Kidney (tissue), 14 donors: ENCODE data around the gene GRWD1. TPM values are rescaled to one million over a fixed set of nuclear protein-coding genes. Genes with fewer than 3 reads are reported as not detected.
"Not testable (repeated sequence)": the region's sequence is repeated elsewhere in the genome, so short reads cannot be mapped to it uniquely, and the experiment has no call there.

ENCODE experiments used
- DNase-seq, 5 donors: peaks; one replicate each; pipeline ENCODE4 v3.0.0-alpha.2; 2013 to 2020
- FAIRE-seq: peaks from 2 replicates; lab custom pipeline; 2012; peaks lifted over from hg19 to GRCh38; lab: Jason Lieb, UNC
- H3K27ac ChIP-seq, 2 donors: one replicate each; pipeline ENCODE4 v1.7.0; 2013; ENCODE audit warnings: low read depth in 2 of 2, low read length in 2 of 2, inconsistent platforms in 1 of 2
- H3K27me3 ChIP-seq: one replicate; pipeline ENCODE4 v1.7.1; 2013; ENCODE audit warnings: low read length, inconsistent platforms; ENCODE audit not compliant: control insufficient read depth, insufficient read depth
- H3K36me3 ChIP-seq, 3 donors: one replicate each; pipeline versions ENCODE4 v1.7.0 to v1.7.1; 2013; ENCODE audit warnings: low read length in 3 of 3, control low read depth in 1 of 3, inconsistent platforms in 1 of 3; ENCODE audit not compliant: insufficient read depth in 3 of 3, control insufficient read depth in 2 of 3
- H3K4me1 ChIP-seq, 3 donors: one replicate each; pipeline versions ENCODE4 v1.7.0 to v1.7.1; 2013; ENCODE audit warnings: low read length in 3 of 3, inconsistent platforms in 1 of 3, low read depth in 1 of 3; ENCODE audit not compliant: control insufficient read depth in 2 of 3, insufficient read depth in 2 of 3
- H3K4me3 ChIP-seq, 3 donors: one replicate each; pipeline versions ENCODE4 v1.7.0 to v1.8.1; 2013; ENCODE audit warnings: low read length in 3 of 3, control low read depth in 1 of 3, inconsistent platforms in 1 of 3
- H3K9ac ChIP-seq, 3 donors: one replicate each; pipeline versions ENCODE4 v1.7.0 to v1.7.1; 2013; ENCODE audit warnings: low read length in 3 of 3, control low read depth in 1 of 3, inconsistent platforms in 1 of 3
- H3K9me3 ChIP-seq, 3 donors: one replicate each; pipeline versions ENCODE4 v1.7.0 to v1.7.1; 2013; ENCODE audit warnings: low read length in 3 of 3, control low read depth in 1 of 3, inconsistent platforms in 1 of 3; ENCODE audit not compliant: control insufficient read depth in 2 of 3, insufficient read depth in 1 of 3
- CTCF ChIP-seq: IDR thresholded peaks from 3 replicates; pipeline ENCODE4 v1.5.1; 2012; ENCODE audit warnings: mild to moderate bottlenecking, moderate library complexity, borderline replicate concordance; ENCODE audit not compliant: insufficient read depth; ENCODE audit errors: extremely low read depth
- intact Hi-C: fragments of 100-400 bp; cut with DNase I; formaldehyde crosslinking; loops from one replicate; pipeline ENCODE4 v1.11.1; 2022
- polyA plus RNA-seq: library from polyadenylated mRNA; stranded (reverse); fragments of 350-450 nt; fragmentation: Illumina TruSeq; extraction: RNeasy Lipid Tissue Mini Kit (QIAGEN cat#74804); gene quantifications from one replicate; pipeline ENCODE4 v1.2.3, GENCODE V29; 2014; ENCODE audit warnings: low read depth, low replicate concordance; ENCODE audit not compliant: insufficient read depth
- total RNA-seq: library from RNA; stranded (reverse); fragmentation: NEBNext Ultra II Directional; extraction: Animal tissue kit (Norgen Biotek cat#: 25700); gene quantifications from one replicate; pipeline ENCODE4 v1.2.1, GENCODE V29; 2021
- donor health status: control.
- donor health status: control.
- donor health status: control.
- donor health status: control.
- donor health status: control.
- donor health status: DM: yes; HTN: yes; CAD: no.
- donor health status: Normal renal cell carcinoma (clear cell type).

The GRWD1 gene
- total and polyA plus RNA-seq, 2 donors from 2014 or later = 19.0 to 34.0 TPM

- Histone ChIP-seq H3K27ac (no peak overlapping the region), H3K4me3 (no peak overlapping the region), H3K36me3 (no peaks in the 10 kb centered on the region), H3K27me3 (no peaks in the 10 kb centered on the region), H3K9me3 (no peaks in the 10 kb centered on the region), H3K9ac (no peak overlapping the region), H3K4me1 (peaks cover 0 to 8% (median 0%) of the 10 kb centered on the region in 3 donors)
- intact Hi-C loops = loop anchor here (10.0 kb wide), 1 partner anchor 100 kb away; no protein-coding TSS in a partner anchor
- DNase-seq (peak in 1 of 5 donors; percentile 54), FAIRE-seq (no peak)
- TF ChIP-seq CTCF = no peak
These were observed 39.3 kb downstream of the GRWD1 start for GRCh38 chr19:48484931-48485612.

- intact Hi-C loops = loop anchor here (10.0 kb wide), 1 partner anchor 98 kb away; no protein-coding TSS in a partner anchor
- FAIRE-seq, H3K4me1 ChIP-seq, H3K27ac ChIP-seq, H3K4me3 ChIP-seq, H3K9me3 ChIP-seq, DNase-seq, H3K9ac ChIP-seq, H3K36me3 ChIP-seq, H3K27me3 ChIP-seq: not testable (repeated sequence)
These were observed 40.9 kb downstream of the GRWD1 start for GRCh38 chr19:48486706-48487105.

- FAIRE-seq (no peak), DNase-seq (no peak)
- intact Hi-C loops = loop anchor here (10.0 kb wide), 1 partner anchor 97 kb away; no protein-coding TSS in a partner anchor
- Histone ChIP-seq H3K4me3 (no peak overlapping the region), H3K9me3 (no peaks in the 10 kb centered on the region), H3K9ac (no peak overlapping the region), H3K27ac (peak overlapping the region; percentile 8 to 48), H3K27me3 (no peaks in the 10 kb centered on the region), H3K36me3 (no peaks in the 10 kb centered on the region), H3K4me1 (peaks cover 0 to 3% (median 0%) of the 10 kb centered on the region in 3 donors)
- no peak for TF ChIP-seq CTCF
These were observed 41.8 kb downstream of the GRWD1 start for GRCh38 chr19:48487544-48487943.

GRCh38 chr19:48487948-48488347 lies 42.2 kb downstream of the GRWD1 start:
- Histone ChIP-seq H3K27ac (peak overlapping the region; percentile 8 to 48), H3K9me3 (no peaks in the 10 kb centered on the region), H3K27me3 (no peaks in the 10 kb centered on the region), H3K4me3 (no peak overlapping the region), H3K4me1 (peaks cover 0 to 3% (median 0%) of the 10 kb centered on the region in 3 donors), H3K9ac (no peak overlapping the region), H3K36me3 (no peaks in the 10 kb centered on the region)
- no peak for TF ChIP-seq CTCF
- intact Hi-C loops = loop anchor here (10.0 kb wide), 1 partner anchor 97 kb away; no protein-coding TSS in a partner anchor
- FAIRE-seq (no peak), DNase-seq (peak in 1 of 5 donors; percentile 92)

- H3K27me3 ChIP-seq, H3K27ac ChIP-seq, FAIRE-seq, H3K4me3 ChIP-seq, DNase-seq, H3K9me3 ChIP-seq, H3K36me3 ChIP-seq, H3K4me1 ChIP-seq, H3K9ac ChIP-seq: not testable (repeated sequence)
- intact Hi-C loops = loop anchor here (10.0 kb wide), 1 partner anchor 96 kb away; no protein-coding TSS in a partner anchor
These were observed 42.7 kb downstream of the GRWD1 start for GRCh38 chr19:48488478-48488877.
